Measurements from ENCODE around the gene TCF7L1.

The TCF7L1 gene

DNA sequence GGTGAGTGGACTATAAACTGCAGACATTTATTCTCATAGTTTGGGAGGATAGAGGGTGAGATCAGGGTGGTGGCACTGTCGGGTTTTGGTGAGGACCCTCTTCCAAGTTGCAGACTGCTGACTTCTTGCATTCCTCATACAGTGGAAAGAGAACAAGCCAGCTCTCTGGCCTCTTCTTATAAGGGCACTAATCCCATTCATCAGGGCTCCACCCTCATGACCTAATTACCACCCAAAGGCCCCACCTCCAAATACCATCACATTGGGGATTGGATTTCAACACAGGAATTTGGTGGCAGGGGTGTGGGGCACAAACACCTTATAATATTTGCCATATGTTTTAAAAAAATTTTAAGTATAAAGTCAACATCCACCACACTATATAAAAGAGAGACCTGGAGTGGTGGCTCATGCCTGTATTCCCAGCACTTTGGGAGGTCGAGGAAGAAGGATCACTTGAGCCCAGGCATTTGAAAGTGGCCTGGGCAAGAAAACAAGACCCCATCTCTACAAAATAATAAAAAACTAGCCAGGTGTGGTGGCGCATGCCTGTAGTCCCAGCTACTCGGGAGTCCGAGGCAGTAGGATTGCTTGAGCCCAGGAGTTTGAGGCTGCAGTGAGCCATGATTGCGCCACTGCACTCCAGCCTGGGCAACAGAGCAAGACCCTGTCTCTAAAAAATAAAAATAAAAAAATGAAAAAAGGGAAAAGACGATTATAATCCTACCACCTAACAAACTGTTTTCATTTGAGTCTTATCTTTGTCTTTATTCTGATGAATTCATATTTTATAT lies 44.0 kb downstream of the TCF7L1 start:
- H3K4me3 Mint-ChIP-seq = no peak overlapping the region
- intact Hi-C loops (cut with micrococcal nuclease) = no loop called here
- H3K9me3 Mint-ChIP-seq = no peaks in the 10 kb centered on the region
- no peak overlapping the region for H3K27ac Mint-ChIP-seq
- no peaks in the 10 kb centered on the region for H3K36me3 Mint-ChIP-seq (ENCODE audit: low read depth)
- no peaks in the 10 kb centered on the region for H3K4me1 Mint-ChIP-seq (ENCODE audit: low read depth)
- peaks cover 10% of the 10 kb centered on the region for H3K27me3 Mint-ChIP-seq

DNA sequence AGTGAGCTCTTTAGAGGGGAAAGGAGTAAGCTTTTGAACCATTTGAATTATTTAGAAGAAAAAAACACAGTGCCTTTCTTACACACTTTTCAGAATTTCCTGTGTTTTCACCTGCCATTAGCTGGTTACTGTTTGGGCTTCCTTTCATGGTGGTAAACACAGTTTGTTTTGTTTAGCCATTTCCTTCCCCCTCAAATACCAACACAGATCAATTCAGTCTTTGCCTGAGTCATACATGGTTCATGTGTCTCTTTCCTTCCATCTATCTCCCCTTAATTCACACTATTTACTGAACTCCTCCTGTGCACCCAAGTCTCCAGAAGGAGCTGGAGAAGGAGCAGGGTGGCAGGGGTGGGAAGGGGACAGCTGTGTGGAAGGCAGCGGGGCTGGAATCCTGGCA lies 45.0 kb downstream of the TCF7L1 start:
- Mint-ChIP-seq H3K27ac (no peak overlapping the region), H3K27me3 (peaks cover 10% of the 10 kb centered on the region), H3K36me3 (ENCODE audit: low read depth) (no peaks in the 10 kb centered on the region), H3K9me3 (no peaks in the 10 kb centered on the region), H3K4me1 (ENCODE audit: low read depth) (no peaks in the 10 kb centered on the region), H3K4me3 (no peak overlapping the region)
- intact Hi-C loops (cut with micrococcal nuclease) = no loop called here

DNA sequence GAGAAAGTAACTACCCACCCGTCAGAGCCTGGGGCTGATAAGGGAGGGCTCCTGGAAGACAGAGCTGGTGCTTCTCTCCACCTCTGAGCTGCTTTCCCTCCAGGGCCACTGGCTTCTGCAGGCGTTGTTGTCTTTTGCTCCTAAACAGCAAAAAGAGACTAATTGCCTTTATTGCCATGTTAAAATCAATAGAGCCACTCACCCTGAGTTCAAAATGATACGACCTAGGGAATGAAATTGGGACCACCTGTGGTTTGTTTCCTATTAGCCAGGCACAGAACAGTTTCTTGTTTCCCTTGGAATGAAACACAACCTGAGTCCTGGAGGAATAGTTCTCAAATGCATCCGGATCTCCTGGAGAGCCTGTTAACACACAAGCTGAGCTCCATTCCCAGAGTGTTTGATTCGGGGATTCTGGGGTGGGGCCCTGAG lies 45.8 kb downstream of the TCF7L1 start:
- Mint-ChIP-seq H3K4me3 (no peak overlapping the region), H3K36me3 (ENCODE audit: low read depth) (no peaks in the 10 kb centered on the region), H3K27ac (no peak overlapping the region), H3K4me1 (ENCODE audit: low read depth) (no peaks in the 10 kb centered on the region), H3K9me3 (no peaks in the 10 kb centered on the region), H3K27me3 (peaks cover 11% of the 10 kb centered on the region)
- intact Hi-C loops (cut with micrococcal nuclease) = no loop called here

DNA sequence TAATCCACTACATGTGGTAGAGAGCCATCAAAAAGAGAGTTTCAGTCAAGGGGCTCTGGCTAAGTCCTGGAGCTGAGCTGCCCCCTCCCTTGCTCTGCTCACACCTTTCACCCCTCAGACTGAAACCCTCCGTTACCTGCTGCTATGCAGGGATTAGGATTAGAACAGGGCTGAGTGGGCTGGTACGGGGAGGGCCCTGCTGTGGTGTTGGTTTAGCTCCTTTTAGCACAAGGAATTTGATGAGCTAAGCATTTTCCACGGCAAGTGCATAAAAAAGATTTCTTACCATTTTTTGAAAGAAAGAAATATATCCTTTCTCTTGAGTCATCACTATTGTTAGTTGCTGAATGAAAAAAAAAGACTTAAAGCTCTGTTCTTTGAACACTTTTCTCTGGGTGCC lies 46.3 kb downstream of the TCF7L1 start:
- no peaks in the 10 kb centered on the region for H3K4me1 Mint-ChIP-seq (ENCODE audit: low read depth)
- no peaks in the 10 kb centered on the region for H3K9me3 Mint-ChIP-seq
- intact Hi-C loops (cut with micrococcal nuclease) = no loop called here
- no peak overlapping the region for H3K27ac Mint-ChIP-seq
- H3K36me3 Mint-ChIP-seq (ENCODE audit: low read depth) = no peaks in the 10 kb centered on the region
- H3K27me3 Mint-ChIP-seq = peaks cover 12% of the 10 kb centered on the region
- H3K4me3 Mint-ChIP-seq = no peak overlapping the region

DNA sequence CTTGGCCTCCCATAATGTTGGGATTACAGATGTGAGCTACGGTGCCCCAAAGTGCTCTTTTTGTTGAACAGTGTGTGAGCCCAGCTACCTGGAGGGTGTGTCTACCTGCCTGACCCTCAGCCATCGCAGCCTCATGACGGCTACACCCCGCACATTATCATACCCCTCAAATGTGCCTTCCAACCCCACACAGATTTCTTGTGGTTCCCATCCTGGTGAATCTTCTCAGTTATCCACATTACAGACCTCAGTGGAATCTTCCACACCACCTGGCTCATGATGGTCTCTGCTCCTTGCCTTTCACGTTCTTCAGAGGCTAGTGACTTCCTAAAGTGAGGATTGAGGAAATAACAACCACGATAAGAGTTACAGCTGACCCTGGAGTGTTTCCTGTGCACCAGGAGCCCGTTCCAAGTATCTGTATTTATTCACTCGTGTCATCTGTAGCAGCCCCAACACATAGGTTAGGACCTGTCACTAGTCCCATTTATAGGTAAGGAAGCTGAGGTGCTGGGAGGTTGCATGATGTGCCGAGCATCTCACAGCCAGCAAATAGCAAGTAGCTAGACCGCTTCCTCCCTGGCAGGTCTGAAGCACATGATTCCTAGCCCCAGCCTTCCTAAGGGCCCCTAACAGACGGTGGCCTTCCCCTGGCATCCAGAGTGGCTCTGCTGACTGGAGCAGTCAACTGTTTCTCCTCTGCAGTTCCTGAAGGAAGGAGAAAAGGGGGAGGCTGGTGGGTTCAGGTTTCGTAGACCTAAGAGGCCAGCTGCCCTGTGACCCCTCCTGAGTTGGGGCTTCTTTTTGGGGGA lies 47.3 kb downstream of the TCF7L1 start:
- intact Hi-C loops (cut with micrococcal nuclease) = no loop called here
- no peak overlapping the region for H3K27ac Mint-ChIP-seq
- H3K36me3 Mint-ChIP-seq (ENCODE audit: low read depth) = no peaks in the 10 kb centered on the region
- H3K4me1 Mint-ChIP-seq (ENCODE audit: low read depth) = no peaks in the 10 kb centered on the region
- H3K4me3 Mint-ChIP-seq = no peak overlapping the region
- peaks cover 12% of the 10 kb centered on the region for H3K27me3 Mint-ChIP-seq
- no peaks in the 10 kb centered on the region for H3K9me3 Mint-ChIP-seq

DNA sequence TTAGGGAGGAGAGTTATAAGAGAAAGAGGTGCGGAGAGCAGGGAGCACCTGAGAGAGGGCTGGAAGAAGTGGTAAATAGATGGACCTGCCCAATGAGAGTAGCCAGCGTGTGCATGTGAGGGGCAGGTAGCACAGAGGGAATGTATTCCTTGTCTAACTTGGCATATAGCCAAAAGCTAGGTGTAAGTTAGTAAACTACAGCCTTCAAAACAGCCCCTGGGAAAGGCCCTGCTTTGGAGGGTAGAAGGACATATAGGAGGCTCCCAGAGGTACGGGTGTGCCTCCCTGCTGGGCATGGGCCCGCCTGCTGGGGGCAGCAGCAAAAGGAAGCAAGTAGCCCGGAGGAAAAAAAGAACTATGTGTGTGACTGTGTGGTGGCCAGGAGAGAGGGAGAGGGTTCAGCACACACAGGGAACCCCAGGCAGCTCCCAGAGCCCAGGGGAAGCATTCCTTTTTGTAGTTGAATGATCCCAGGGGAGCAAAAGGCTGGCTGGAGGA lies 48.0 kb downstream of the TCF7L1 start:
- intact Hi-C loops (cut with micrococcal nuclease) = no loop called here
- no peak overlapping the region for H3K27ac Mint-ChIP-seq
- H3K36me3 Mint-ChIP-seq (ENCODE audit: low read depth) = no peaks in the 10 kb centered on the region
- H3K27me3 Mint-ChIP-seq = peaks cover 9% of the 10 kb centered on the region
- H3K4me1 Mint-ChIP-seq (ENCODE audit: low read depth) = no peaks in the 10 kb centered on the region
- H3K9me3 Mint-ChIP-seq = no peaks in the 10 kb centered on the region
- no peak overlapping the region for H3K4me3 Mint-ChIP-seq

DNA sequence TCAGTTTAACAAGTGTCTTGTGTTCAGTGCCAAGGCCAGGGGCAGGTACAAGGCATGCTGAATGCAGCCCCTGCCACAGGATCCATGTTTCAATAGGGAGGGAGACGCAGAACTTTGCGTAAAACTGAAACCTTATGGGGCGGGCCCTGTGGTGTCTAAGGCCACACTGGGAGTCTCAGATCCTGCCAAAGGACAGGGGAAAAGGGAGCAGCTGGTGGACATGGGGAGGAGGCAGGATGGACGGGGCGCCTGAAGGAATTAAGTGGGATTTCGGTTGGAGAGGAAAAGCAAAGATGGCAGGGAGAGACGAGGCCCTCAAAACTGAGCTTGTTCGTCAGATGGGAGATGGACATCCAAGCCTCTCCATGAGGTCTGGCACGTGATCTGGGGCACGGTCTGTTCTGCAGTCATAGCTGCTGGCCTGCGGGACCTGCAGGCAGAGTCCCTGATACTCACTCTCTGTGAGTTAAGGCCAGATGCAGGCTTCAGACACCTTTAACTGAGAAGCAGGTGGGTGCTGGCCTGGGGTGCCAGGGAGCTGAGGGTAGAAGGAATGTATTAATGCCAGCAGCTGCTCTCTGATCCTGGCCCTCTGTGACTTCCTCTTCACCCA lies 48.8 kb downstream of the TCF7L1 start:
- Mint-ChIP-seq H3K36me3 (ENCODE audit: low read depth) (no peaks in the 10 kb centered on the region), H3K4me3 (no peak overlapping the region), H3K27ac (no peak overlapping the region), H3K4me1 (ENCODE audit: low read depth) (no peaks in the 10 kb centered on the region), H3K27me3 (peaks cover 8% of the 10 kb centered on the region), H3K9me3 (no peaks in the 10 kb centered on the region)
- intact Hi-C loops (cut with micrococcal nuclease) = no loop called here

DNA sequence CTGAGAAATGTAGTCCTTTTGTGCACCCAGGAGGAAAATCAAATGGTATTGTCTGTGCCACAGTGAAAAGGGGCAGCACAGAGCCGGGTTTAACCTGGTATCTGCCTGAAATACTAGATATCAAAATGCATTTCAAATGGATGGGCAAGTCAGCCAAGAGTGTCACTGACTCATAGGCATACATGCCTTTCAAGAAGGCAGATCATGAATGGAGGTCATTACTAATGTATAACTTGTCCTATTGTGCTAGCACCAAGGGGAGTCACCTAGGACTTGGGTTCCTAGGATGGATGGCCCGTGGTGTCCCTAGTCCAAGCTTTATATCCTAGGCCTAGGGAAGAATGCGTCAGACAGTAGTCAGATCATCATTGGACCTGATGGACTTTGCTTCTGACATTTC lies 49.9 kb downstream of the TCF7L1 start:
- H3K4me1 Mint-ChIP-seq (ENCODE audit: low read depth) = no peaks in the 10 kb centered on the region
- H3K27me3 Mint-ChIP-seq = peaks cover 10% of the 10 kb centered on the region
- H3K4me3 Mint-ChIP-seq = no peak overlapping the region
- intact Hi-C loops (cut with micrococcal nuclease) = no loop called here
- H3K27ac Mint-ChIP-seq = no peak overlapping the region
- no peaks in the 10 kb centered on the region for H3K36me3 Mint-ChIP-seq (ENCODE audit: low read depth)
- H3K9me3 Mint-ChIP-seq = no peaks in the 10 kb centered on the region

DNA sequence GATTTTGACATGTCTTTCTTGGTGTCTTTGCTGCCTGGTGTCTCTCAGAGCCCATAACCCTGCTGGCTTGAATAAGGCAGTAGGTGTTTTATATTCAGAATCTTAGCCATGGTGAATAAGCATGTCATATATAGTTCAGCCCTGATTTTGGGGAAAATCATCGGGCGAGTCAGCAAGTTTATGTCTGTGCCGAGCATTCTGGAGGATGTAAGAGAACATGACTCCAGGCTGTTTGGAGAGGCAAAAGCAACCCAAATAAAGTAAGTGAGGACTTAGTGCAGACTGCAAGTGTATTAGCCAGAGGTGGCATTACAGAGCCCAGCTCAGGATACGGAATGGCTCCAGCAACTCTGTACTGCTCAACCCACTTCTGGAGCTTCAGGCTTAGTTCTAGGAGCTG lies 50.3 kb downstream of the TCF7L1 start:
- H3K36me3 Mint-ChIP-seq (ENCODE audit: low read depth) = no peaks in the 10 kb centered on the region
- intact Hi-C loops (cut with micrococcal nuclease) = no loop called here
- no peak overlapping the region for H3K4me3 Mint-ChIP-seq
- H3K27me3 Mint-ChIP-seq = peaks cover 10% of the 10 kb centered on the region
- H3K4me1 Mint-ChIP-seq (ENCODE audit: low read depth) = no peaks in the 10 kb centered on the region
- no peaks in the 10 kb centered on the region for H3K9me3 Mint-ChIP-seq
- H3K27ac Mint-ChIP-seq = no peak overlapping the region

DNA sequence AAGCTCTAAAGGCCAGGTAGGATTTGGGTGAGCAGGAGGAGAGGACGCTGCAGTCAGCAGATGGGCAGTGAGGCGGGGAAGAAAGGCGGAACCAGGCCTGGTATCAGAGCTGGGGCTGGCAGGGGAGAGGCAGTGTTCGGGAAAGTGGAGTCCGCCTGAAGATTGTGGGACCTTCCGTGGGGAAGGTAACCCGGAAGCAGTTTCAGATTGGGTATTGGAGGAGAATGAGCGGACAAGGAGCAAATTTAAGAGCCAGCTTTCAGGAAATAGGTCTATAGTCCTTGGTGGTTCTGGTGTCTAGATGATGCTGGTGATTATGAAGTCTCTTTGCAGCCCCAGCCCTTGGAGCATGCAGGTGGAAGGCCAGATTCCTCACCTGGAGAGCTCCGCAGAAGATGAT lies 51.0 kb downstream of the TCF7L1 start:
- H3K36me3 Mint-ChIP-seq (ENCODE audit: low read depth) = no peaks in the 10 kb centered on the region
- no peak overlapping the region for H3K27ac Mint-ChIP-seq
- H3K27me3 Mint-ChIP-seq = peaks cover 10% of the 10 kb centered on the region
- intact Hi-C loops (cut with micrococcal nuclease) = no loop called here
- H3K4me3 Mint-ChIP-seq = no peak overlapping the region
- no peaks in the 10 kb centered on the region for H3K9me3 Mint-ChIP-seq
- no peaks in the 10 kb centered on the region for H3K4me1 Mint-ChIP-seq (ENCODE audit: low read depth)

DNA sequence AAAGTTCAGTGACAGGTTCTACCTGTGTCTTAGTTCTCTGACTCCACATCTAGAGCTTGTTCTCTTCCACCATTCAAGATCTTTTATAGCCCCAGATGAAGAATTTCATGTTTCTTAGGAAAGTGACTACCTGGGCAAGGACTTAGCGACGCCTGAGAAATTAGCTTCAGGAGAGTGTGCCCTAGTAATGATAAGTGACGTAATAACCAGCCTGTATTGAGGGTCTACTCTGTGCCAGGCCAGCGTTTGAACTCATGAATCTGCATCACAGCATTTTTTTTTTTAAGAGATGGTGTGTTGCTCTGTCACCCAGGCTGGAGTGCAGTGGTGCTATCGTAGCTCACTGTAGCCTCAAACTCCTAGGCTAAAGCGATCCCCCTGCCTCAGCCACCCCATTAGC lies 51.8 kb downstream of the TCF7L1 start:
- Mint-ChIP-seq H3K9me3 (no peaks in the 10 kb centered on the region), H3K27me3 (peaks cover 7% of the 10 kb centered on the region), H3K4me3 (no peak overlapping the region), H3K27ac (no peak overlapping the region), H3K36me3 (ENCODE audit: low read depth) (no peaks in the 10 kb centered on the region), H3K4me1 (ENCODE audit: low read depth) (no peaks in the 10 kb centered on the region)
- intact Hi-C loops (cut with micrococcal nuclease) = no loop called here

DNA sequence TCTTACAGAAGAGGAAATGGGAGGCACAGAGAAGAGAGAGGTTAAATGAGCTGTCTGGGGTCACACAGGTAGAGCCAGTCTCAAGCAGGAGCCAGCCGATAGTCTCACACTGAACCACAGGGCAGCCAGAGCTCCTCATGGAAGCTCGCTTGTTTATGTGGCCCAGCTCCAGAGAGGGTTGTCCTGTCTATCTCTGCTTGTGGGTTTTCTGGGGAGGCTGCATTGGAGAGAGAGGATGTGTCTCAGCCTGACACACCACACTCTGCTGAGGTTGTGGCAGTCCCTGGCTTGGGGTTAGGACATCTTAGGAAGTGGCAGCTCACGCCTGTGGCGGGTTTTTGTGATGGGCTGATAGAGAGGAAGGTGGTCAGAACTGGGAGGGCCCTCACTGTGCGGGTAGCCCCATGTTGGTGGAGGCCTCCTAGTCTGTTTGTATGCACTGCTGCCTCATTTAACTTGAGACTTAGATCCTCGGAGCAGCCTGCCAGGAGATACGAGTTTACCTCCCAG lies 52.3 kb downstream of the TCF7L1 start:
- Mint-ChIP-seq H3K4me1 (ENCODE audit: low read depth) (no peaks in the 10 kb centered on the region), H3K9me3 (no peaks in the 10 kb centered on the region), H3K27me3 (peaks cover 7% of the 10 kb centered on the region), H3K36me3 (ENCODE audit: low read depth) (no peaks in the 10 kb centered on the region), H3K4me3 (no peak overlapping the region), H3K27ac (no peak overlapping the region)
- intact Hi-C loops (cut with micrococcal nuclease) = no loop called here

DNA sequence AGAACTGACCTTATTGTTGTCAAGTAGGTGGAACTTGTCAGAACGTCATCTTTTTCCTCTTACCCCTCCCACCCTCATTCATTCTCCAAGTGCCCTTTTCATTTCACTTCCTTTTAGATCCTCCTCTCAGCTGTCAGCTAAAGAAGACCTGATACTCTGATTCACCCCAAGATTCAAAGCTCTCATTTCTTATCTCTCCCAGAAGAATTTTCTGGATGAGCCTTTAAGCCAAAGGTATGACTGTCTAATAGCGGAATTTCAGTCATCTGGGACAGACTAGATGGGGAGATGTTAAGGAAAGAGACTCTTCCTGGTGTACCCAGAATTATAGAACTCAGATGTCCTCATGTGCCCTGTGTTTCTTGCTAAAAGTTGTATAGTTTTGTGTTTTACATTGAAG lies 53.9 kb downstream of the TCF7L1 start:
- H3K9me3 Mint-ChIP-seq = no peaks in the 10 kb centered on the region
- H3K27ac Mint-ChIP-seq = no peak overlapping the region
- intact Hi-C loops (cut with micrococcal nuclease) = no loop called here
- H3K27me3 Mint-ChIP-seq = peaks cover 4% of the 10 kb centered on the region
- no peak overlapping the region for H3K4me3 Mint-ChIP-seq
- no peaks in the 10 kb centered on the region for H3K36me3 Mint-ChIP-seq (ENCODE audit: low read depth)
- no peaks in the 10 kb centered on the region for H3K4me1 Mint-ChIP-seq (ENCODE audit: low read depth)

DNA sequence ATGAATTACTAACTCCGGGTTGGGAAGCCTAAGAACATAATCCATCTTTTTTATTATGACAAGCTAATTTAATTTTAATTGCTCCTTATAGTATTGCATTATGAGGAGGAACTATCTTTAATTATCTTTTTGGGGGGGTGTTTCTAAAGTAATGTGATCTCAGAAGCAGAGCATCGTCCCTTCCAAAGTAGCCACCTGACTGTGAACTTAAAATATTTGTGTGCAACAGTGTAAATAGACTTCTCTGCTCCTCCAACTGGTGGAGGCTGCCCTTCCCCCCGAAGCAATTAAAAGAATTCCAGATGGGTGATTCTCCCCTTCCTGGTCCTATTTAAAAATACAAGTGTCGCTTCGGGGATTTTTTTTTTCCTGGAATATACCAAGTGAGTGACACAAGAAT lies 55.7 kb downstream of the TCF7L1 start:
- intact Hi-C loops (cut with micrococcal nuclease) = no loop called here
- Mint-ChIP-seq H3K27ac (no peak overlapping the region), H3K36me3 (ENCODE audit: low read depth) (no peaks in the 10 kb centered on the region), H3K27me3 (peaks cover 4% of the 10 kb centered on the region), H3K4me3 (no peak overlapping the region), H3K9me3 (no peaks in the 10 kb centered on the region), H3K4me1 (ENCODE audit: low read depth) (no peaks in the 10 kb centered on the region)

Data from dendritic cell treated with granulocyte-macrophage colony-stimulating factor and Interleukin-4, amounts not matched to agents 40 ng/mL and 50 ng/mL, for 4 days (primary cell).